ENCODE results near the gene PODNL1.

Gene PODNL1

GRCh38 chr19:13906910-13907309, 31.3 kb downstream of the PODNL1 start:
- Histone ChIP-seq H3K79me2 (ENCODE audit: control insufficient read depth, insufficient read depth, low read length, unreplicated experiment) (no peaks in the 10 kb centered on the region), H3K4me1 (ENCODE audit: control insufficient read depth, insufficient read depth, low read length, unreplicated experiment) (peaks cover 5% of the 10 kb centered on the region), H3K36me3 (ENCODE audit: insufficient read depth, low read length) (no peaks in the 10 kb centered on the region), H3K27ac (ENCODE audit: low read depth, low read length) (no peak overlapping the region), H2AFZ (ENCODE audit: low read length, unreplicated experiment) (no peak overlapping the region), H3K4me3 (ENCODE audit: low read depth, low read length) (peak overlapping the region; percentile 78), H3K27me3 (ENCODE audit: insufficient read depth, low read length) (no peaks in the 10 kb centered on the region)

- Histone ChIP-seq H3K79me2 (ENCODE audit: control insufficient read depth, insufficient read depth, low read length, unreplicated experiment) (no peaks in the 10 kb centered on the region), H3K36me3 (ENCODE audit: insufficient read depth, low read length) (no peaks in the 10 kb centered on the region), H3K4me3 (ENCODE audit: low read depth, low read length) (peak overlapping the region; percentile 78), H3K27me3 (ENCODE audit: insufficient read depth, low read length) (no peaks in the 10 kb centered on the region), H3K4me1 (ENCODE audit: control insufficient read depth, insufficient read depth, low read length, unreplicated experiment) (peaks cover 5% of the 10 kb centered on the region), H3K27ac (ENCODE audit: low read depth, low read length) (no peak overlapping the region), H2AFZ (ENCODE audit: low read length, unreplicated experiment) (peak overlapping the region; percentile 70)
Measured at GRCh38 chr19:13906521-13906904, 31.7 kb downstream of the PODNL1 start.

- Histone ChIP-seq H3K27me3 (ENCODE audit: insufficient read depth, low read length) (no peaks in the 10 kb centered on the region), H3K36me3 (ENCODE audit: insufficient read depth, low read length) (no peaks in the 10 kb centered on the region), H2AFZ (ENCODE audit: low read length, unreplicated experiment) (peak within 1 kb of the TSS; percentile 70), H3K4me1 (ENCODE audit: control insufficient read depth, insufficient read depth, low read length, unreplicated experiment) (peaks cover 5% of the 10 kb centered on the region), H3K4me3 (ENCODE audit: low read depth, low read length) (peak within 1 kb of the TSS; percentile 78), H3K27ac (ENCODE audit: low read depth, low read length) (no peak within 1 kb of the TSS), H3K79me2 (ENCODE audit: control insufficient read depth, insufficient read depth, low read length, unreplicated experiment) (no peaks in the 10 kb centered on the region)
Measured at GRCh38 chr19:13905634-13906520, 32.3 kb downstream of the PODNL1 start, which contains the start of the genes BRME1 and CC2D1A. Gene BRME1 (minus strand): TSS chr19:13906117. CDS start chr19:13904892, 1,225 bp downstream. Gene CC2D1A (plus strand): TSS chr19:13906201. CDS start chr19:13906442, 241 bp downstream.

GRCh38 chr19:13902993-13903555, 35.1 kb downstream of the PODNL1 start:
- H3K36me3 ChIP-seq (ENCODE audit: insufficient read depth, low read length) = no peaks in the 10 kb centered on the region
- no peaks in the 10 kb centered on the region for H3K27me3 ChIP-seq (ENCODE audit: insufficient read depth, low read length)
- H3K4me1 ChIP-seq (ENCODE audit: control insufficient read depth, insufficient read depth, low read length, unreplicated experiment) = peaks cover 5% of the 10 kb centered on the region
- no peak overlapping the region for H2AFZ ChIP-seq (ENCODE audit: low read length, unreplicated experiment)
- no peak overlapping the region for H3K27ac ChIP-seq (ENCODE audit: low read depth, low read length)
- no peaks in the 10 kb centered on the region for H3K79me2 ChIP-seq (ENCODE audit: control insufficient read depth, insufficient read depth, low read length, unreplicated experiment)
- no peak overlapping the region for H3K4me3 ChIP-seq (ENCODE audit: low read depth, low read length)

GRCh38 chr19:13899912-13900584, 38.2 kb downstream of the PODNL1 start:
- Histone ChIP-seq H3K4me1 (ENCODE audit: control insufficient read depth, insufficient read depth, low read length, unreplicated experiment) (no peaks in the 10 kb centered on the region), H3K27ac (ENCODE audit: low read depth, low read length) (no peak overlapping the region), H3K36me3 (ENCODE audit: insufficient read depth, low read length) (no peaks in the 10 kb centered on the region), H3K4me3 (ENCODE audit: low read depth, low read length) (no peak overlapping the region), H2AFZ (ENCODE audit: low read length, unreplicated experiment) (no peak overlapping the region), H3K79me2 (ENCODE audit: control insufficient read depth, insufficient read depth, low read length, unreplicated experiment) (no peaks in the 10 kb centered on the region), H3K27me3 (ENCODE audit: insufficient read depth, low read length) (no peaks in the 10 kb centered on the region)

- H3K27ac ChIP-seq (ENCODE audit: low read depth, low read length) = no peak overlapping the region
- no peaks in the 10 kb centered on the region for H3K79me2 ChIP-seq (ENCODE audit: control insufficient read depth, insufficient read depth, low read length, unreplicated experiment)
- H2AFZ ChIP-seq (ENCODE audit: low read length, unreplicated experiment) = no peak overlapping the region
- H3K27me3 ChIP-seq (ENCODE audit: insufficient read depth, low read length) = no peaks in the 10 kb centered on the region
- no peaks in the 10 kb centered on the region for H3K4me1 ChIP-seq (ENCODE audit: control insufficient read depth, insufficient read depth, low read length, unreplicated experiment)
- no peak overlapping the region for H3K4me3 ChIP-seq (ENCODE audit: low read depth, low read length)
- H3K36me3 ChIP-seq (ENCODE audit: insufficient read depth, low read length) = no peaks in the 10 kb centered on the region
Measured at GRCh38 chr19:13899393-13899792, 38.8 kb downstream of the PODNL1 start.

GRCh38 chr19:13896227-13896626, 42.0 kb downstream of the PODNL1 start:
- Histone ChIP-seq H3K79me2 (ENCODE audit: control insufficient read depth, insufficient read depth, low read length, unreplicated experiment) (no peaks in the 10 kb centered on the region), H3K27ac (ENCODE audit: low read depth, low read length) (no peak overlapping the region), H3K4me1 (ENCODE audit: control insufficient read depth, insufficient read depth, low read length, unreplicated experiment) (no peaks in the 10 kb centered on the region)

GRCh38 chr19:13894552-13894951, 43.7 kb downstream of the PODNL1 start:
- H2AFZ ChIP-seq (ENCODE audit: low read length, unreplicated experiment) = no peak overlapping the region
- H3K36me3 ChIP-seq (ENCODE audit: insufficient read depth, low read length) = no peaks in the 10 kb centered on the region
- H3K79me2 ChIP-seq (ENCODE audit: control insufficient read depth, insufficient read depth, low read length, unreplicated experiment) = no peaks in the 10 kb centered on the region
- no peaks in the 10 kb centered on the region for H3K27me3 ChIP-seq (ENCODE audit: insufficient read depth, low read length)
- no peak overlapping the region for H3K27ac ChIP-seq (ENCODE audit: low read depth, low read length)
- H3K4me3 ChIP-seq (ENCODE audit: low read depth, low read length) = no peak overlapping the region
- H3K4me1 ChIP-seq (ENCODE audit: control insufficient read depth, insufficient read depth, low read length, unreplicated experiment) = no peaks in the 10 kb centered on the region

More at GRCh38 chr19:13896227-13896626, 42.0 kb downstream of the PODNL1 start:
- Histone ChIP-seq H3K27me3 (ENCODE audit: insufficient read depth, low read length) (no peaks in the 10 kb centered on the region), H3K36me3 (ENCODE audit: insufficient read depth, low read length) (no peaks in the 10 kb centered on the region), H2AFZ (ENCODE audit: low read length, unreplicated experiment) (no peak overlapping the region), H3K4me3 (ENCODE audit: low read depth, low read length) (no peak overlapping the region)

GRCh38 chr19:13892870-13893269, 45.3 kb downstream of the PODNL1 start:
- no peaks in the 10 kb centered on the region for H3K4me1 ChIP-seq (ENCODE audit: control insufficient read depth, insufficient read depth, low read length, unreplicated experiment)
- H3K4me3 ChIP-seq (ENCODE audit: low read depth, low read length) = no peak overlapping the region
- H3K27me3 ChIP-seq (ENCODE audit: insufficient read depth, low read length) = no peaks in the 10 kb centered on the region
- no peak overlapping the region for H2AFZ ChIP-seq (ENCODE audit: low read length, unreplicated experiment)
- H3K36me3 ChIP-seq (ENCODE audit: insufficient read depth, low read length) = no peaks in the 10 kb centered on the region
- no peaks in the 10 kb centered on the region for H3K79me2 ChIP-seq (ENCODE audit: control insufficient read depth, insufficient read depth, low read length, unreplicated experiment)
- H3K27ac ChIP-seq (ENCODE audit: low read depth, low read length) = no peak overlapping the region

GRCh38 chr19:13890136-13890535, 48.1 kb downstream of the PODNL1 start:
- Histone ChIP-seq H2AFZ (ENCODE audit: low read length, unreplicated experiment) (no peak overlapping the region), H3K4me1 (ENCODE audit: control insufficient read depth, insufficient read depth, low read length, unreplicated experiment) (no peaks in the 10 kb centered on the region), H3K27me3 (ENCODE audit: insufficient read depth, low read length) (no peaks in the 10 kb centered on the region), H3K36me3 (ENCODE audit: insufficient read depth, low read length) (no peaks in the 10 kb centered on the region), H3K27ac (ENCODE audit: low read depth, low read length) (no peak overlapping the region), H3K4me3 (ENCODE audit: low read depth, low read length) (no peak overlapping the region), H3K79me2 (ENCODE audit: control insufficient read depth, insufficient read depth, low read length, unreplicated experiment) (no peaks in the 10 kb centered on the region)

All from ACC112 (cell line).